Keratinocyte (primary cell): Measurements from ENCODE around the gene MYBPH. TPM values are rescaled to one million over a fixed set of nuclear protein-coding genes. Genes with fewer than 3 reads are reported as not detected.

ENCODE experiments used
- DNase-seq: peaks from one replicate; pipeline ENCODE4 v3.0.0-alpha.2; 2011; ENCODE audit warnings: low read depth, missing footprints, low spot score
- FAIRE-seq: peaks from 2 replicates; lab custom pipeline; 2011; peaks lifted over from hg19 to GRCh38; lab: Jason Lieb, UNC
- H2AFZ ChIP-seq: 2 replicates; pipeline ENCODE4 v1.6.0; 2012; ENCODE audit warnings: low read length, control low read depth, inconsistent platforms; ENCODE audit not compliant: control insufficient read depth
- H3K27ac ChIP-seq: 2 replicates; pipeline ENCODE4 v1.5.1; 2011; ENCODE audit warnings: low read length; ENCODE audit not compliant: control insufficient read depth, insufficient read depth
- H3K27me3 ChIP-seq: 3 replicates; pipeline ENCODE4 v1.6.0; 2011; ENCODE audit warnings: low read length; ENCODE audit not compliant: control insufficient read depth, insufficient read depth; ENCODE audit errors: extremely low read depth
- H3K36me3 ChIP-seq, 2 experiments: 2 replicates in 1 of 2; 3 replicates in 1 of 2; pipeline ENCODE4 v1.5.1; 2011; ENCODE audit warnings: low read length in 2 of 2, mild to moderate bottlenecking in 1 of 2; ENCODE audit not compliant: control insufficient read depth in 2 of 2, insufficient read depth in 2 of 2; ENCODE audit errors: extremely low read depth in 1 of 2
- H3K4me1 ChIP-seq: 3 replicates; pipeline ENCODE4 v1.5.1; 2011; ENCODE audit warnings: low read length; ENCODE audit not compliant: control insufficient read depth, insufficient read depth; ENCODE audit errors: extremely low read depth
- H3K4me2 ChIP-seq: 3 replicates; pipeline ENCODE4 v1.6.0; 2011; ENCODE audit warnings: low read depth, low read length; ENCODE audit not compliant: control insufficient read depth, insufficient read depth; ENCODE audit errors: extremely low read depth
- H3K4me3 ChIP-seq, 3 experiments: fragments of 200-600 bp in 1 of 3; sonication (generic) in 1 of 3; 2 replicates in 2 of 3; 3 replicates in 1 of 3; pipeline ENCODE4 v1.5.1; 2011 to 2016; ENCODE audit warnings: low read length in 3 of 3, mild to moderate bottlenecking in 3 of 3, control low read depth in 2 of 3, inconsistent platforms in 1 of 3, low read depth in 1 of 3, mixed read lengths in 1 of 3, mixed run types in 1 of 3, moderate library complexity in 1 of 3; ENCODE audit not compliant: control insufficient read depth in 2 of 3, insufficient read depth in 2 of 3; ENCODE audit errors: extremely low read depth in 1 of 3
- H3K79me2 ChIP-seq: 2 replicates; pipeline ENCODE4 v1.6.0; 2012; ENCODE audit warnings: low read length; ENCODE audit not compliant: control insufficient read depth, insufficient read depth
- H3K9ac ChIP-seq: 3 replicates; pipeline ENCODE4 v1.6.0; 2011; ENCODE audit warnings: low read length; ENCODE audit not compliant: control insufficient read depth, insufficient read depth; ENCODE audit errors: extremely low read depth
- H3K9me1 ChIP-seq: 3 replicates; pipeline ENCODE4 v1.6.0; 2011; ENCODE audit warnings: low read length; ENCODE audit not compliant: control insufficient read depth, insufficient read depth; ENCODE audit errors: extremely low read depth
- H3K9me3 ChIP-seq: 2 replicates; pipeline ENCODE4 v1.5.1; 2012; ENCODE audit warnings: low read depth, low read length; ENCODE audit not compliant: control insufficient read depth
- H4K20me1 ChIP-seq: 3 replicates; pipeline ENCODE4 v1.6.0; 2011; ENCODE audit warnings: low read length; ENCODE audit not compliant: control insufficient read depth, insufficient read depth; ENCODE audit errors: extremely low read depth
- CTCF ChIP-seq, 3 experiments: IDR thresholded peaks in 1 of 3; conservative IDR thresholded peaks in 1 of 3; optimal IDR thresholded peaks in 1 of 3; 2 replicates in 2 of 3; 3 replicates in 1 of 3; pipeline versions ENCODE3 to v1.5.1; 2011; ENCODE audit warnings: low read length in 3 of 3, mild to moderate bottlenecking in 3 of 3, moderate library complexity in 2 of 3, control low read depth in 1 of 3, inconsistent platforms in 1 of 3; ENCODE audit not compliant: insufficient read depth in 2 of 3; ENCODE audit errors: extremely low read depth in 1 of 3
- EZH2 ChIP-seq: IDR thresholded peaks from one replicate; pipeline ENCODE4 v1.6.1; 2012; ENCODE audit warnings: inconsistent platforms, mild to moderate bottlenecking, low read length, moderate library complexity
- dilution Hi-C: fragments of 300-500 bp; cut with MboI; formaldehyde crosslinking; loops from one replicate; pipeline ENCODE4 v1.7.0; 2020; ENCODE audit warnings: low sequenced_read_pairs; ENCODE audit not compliant: extremely low pct_ligation_motif_present
- polyA plus RNA-seq, 5 experiments: library from polyadenylated mRNA; depleted of rRNA in 3 of 5; stranded (reverse) in 3 of 5; stranded (forward) in 1 of 5; unstranded in 1 of 5; fragments of >200 nt; gene quantifications; 1 replicate in 1 of 5; 2 replicates in 3 of 5; 3 replicates in 1 of 5; pipeline versions ENCODE4 v1.2.1 to v1.2.3, GENCODE V29; 2011 to 2012; ENCODE audit warnings: missing spikeins in 2 of 5, low read depth in 1 of 5, low replicate concordance in 1 of 5

MYBPH gene
- polyA plus RNA-seq, 1 donor (not counting 4 experiments of a cell fraction or from before 2014, with no cell fraction given) = not detected

- Histone ChIP-seq H3K4me2 (no peak overlapping the region), H3K27me3 (no peaks in the 10 kb centered on the region), H3K9me1 (no peaks in the 10 kb centered on the region), H3K4me3 (no peak overlapping the region), H3K9ac (no peak overlapping the region), H3K27ac (no peak overlapping the region), H3K4me1 (no peaks in the 10 kb centered on the region), H3K79me2 (no peaks in the 10 kb centered on the region), H3K9me3 (no peaks in the 10 kb centered on the region), H4K20me1 (no peaks in the 10 kb centered on the region), H2AFZ (no peak overlapping the region), H3K36me3 (no peaks in the 10 kb centered on the region)
- DNase-seq (no peak), FAIRE-seq (no peak)
- no peak for TF ChIP-seq EZH2
- TF ChIP-seq CTCF (optimal IDR thresholded peaks at IDR 0.05 in 1 of 3, IDR thresholded peaks at IDR 0.05 in 1 of 3, conservative IDR thresholded peaks at IDR 0.05 in 1 of 3; ENCODE audit: extremely low read depth in 1 of 3, insufficient read depth in 2 of 3, low read length in 3 of 3) = no peak
- dilution Hi-C loops = no loop called here
These were observed 35.4 kb upstream of the MYBPH start for GRCh38 chr1:203210988-203211387.

- FAIRE-seq = no peak
- DNase-seq = no peak
- dilution Hi-C loops = no loop called here
These were observed 34.7 kb upstream of the MYBPH start for GRCh38 chr1:203210350-203210749.

More at GRCh38 chr1:203210350-203210749, 34.7 kb upstream of the MYBPH start:
- Histone ChIP-seq H3K4me3 (no peak overlapping the region), H3K9me3 (no peaks in the 10 kb centered on the region), H3K9me1 (no peaks in the 10 kb centered on the region), H3K9ac (no peak overlapping the region), H3K79me2 (no peaks in the 10 kb centered on the region), H3K4me2 (no peak overlapping the region), H2AFZ (no peak overlapping the region), H3K27me3 (no peaks in the 10 kb centered on the region), H3K36me3 (no peaks in the 10 kb centered on the region), H4K20me1 (no peaks in the 10 kb centered on the region), H3K4me1 (no peaks in the 10 kb centered on the region), H3K27ac (no peak overlapping the region)
- TF ChIP-seq CTCF (optimal IDR thresholded peaks at IDR 0.05 in 1 of 3, IDR thresholded peaks at IDR 0.05 in 1 of 3, conservative IDR thresholded peaks at IDR 0.05 in 1 of 3; ENCODE audit: extremely low read depth in 1 of 3, insufficient read depth in 2 of 3, low read length in 3 of 3) = no peak
